ENCODE data around the gene SCIN. TPM values are rescaled to one million over a fixed set of nuclear protein-coding genes. Genes with fewer than 3 reads are reported as not detected.
A peak's percentile ranks its signal among the peaks of the same experiment; 100 is the strongest.

The SCIN gene
- total and polyA plus RNA-seq, 2 of the 8 experiments (the other 6 are each of a cell fraction or from before 2014, with no cell fraction given): 0.47 to 1.9 TPM

DNA sequence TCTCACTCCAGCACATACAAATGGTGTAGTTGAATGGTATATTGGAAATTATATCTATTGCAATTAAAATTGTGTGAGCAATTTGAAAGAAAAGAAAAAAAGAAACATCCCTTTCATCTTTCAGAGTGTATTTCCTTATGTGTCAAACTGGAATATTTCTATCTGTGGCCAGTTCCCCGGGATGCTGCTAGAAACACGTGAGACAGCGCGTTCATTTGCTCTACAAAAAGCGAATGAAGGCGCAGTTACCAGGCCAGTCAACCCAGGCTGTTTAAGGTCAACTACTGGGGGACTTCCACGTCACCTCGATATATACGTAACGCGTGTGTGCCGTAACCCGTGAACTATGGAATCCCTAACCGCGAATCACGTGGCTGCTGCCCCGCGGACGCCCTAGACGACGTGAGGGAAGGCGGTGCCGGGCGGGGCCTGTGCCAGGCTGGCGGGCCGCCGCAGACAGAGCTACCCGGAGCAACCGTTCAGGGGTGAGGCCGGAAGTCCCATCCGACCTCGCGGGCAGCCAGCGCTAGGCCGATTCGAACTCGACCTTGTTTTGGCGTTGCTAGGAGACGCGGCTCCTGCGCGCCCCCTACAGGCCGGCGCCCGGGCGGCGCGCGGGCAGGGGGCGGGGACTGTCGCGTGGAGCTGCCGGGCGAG lies 115.8 kb downstream of the SCIN start:
- 11% methylated on average over 54 of the region's 54 CpGs; no CpG with 5 or more reads in 1 of the 2 experiments for WGBS, 2 experiments (ENCODE audit: extremely low coverage in 1 of 2, insufficient coverage in 1 of 2, insufficient read length in 1 of 2, insufficient replicate concordance in 2 of 2, low coverage in 1 of 2, low lambda C conversion rate in 2 of 2, missing lambda C conversion rate in 1 of 2)
- peak overlapping the region in 2 of 4 experiments; percentile 76 to 81; a peak in 4 of 7 replicates for H3K9ac ChIP-seq (replicated peaks in 1 of 4; ENCODE audit: extremely low read depth in 1 of 4, low read depth in 3 of 4, low read length in 3 of 4)
- H2BK15ac ChIP-seq (ENCODE audit: low read length): no peak overlapping the region
- TF ChIP-seq GABPA (IDR thresholded peaks at IDR 0.05; ENCODE audit: borderline replicate concordance, insufficient read depth, low read length): no peak
- TF ChIP-seq CBX8 (IDR thresholded peaks at IDR 0.05; ENCODE audit: borderline replicate concordance, low read depth, low read length): no peak
- no peak for TF ChIP-seq RFX5 (IDR thresholded peaks at IDR 0.05; ENCODE audit: borderline replicate concordance, low read depth, low read length)
- TF ChIP-seq SIRT6 (IDR thresholded peaks at IDR 0.05; ENCODE audit: low read length): no peak
- 0 out of 2 replicates have a peak, but pooled peaks have one; percentile 11 for TF ChIP-seq BACH1 (IDR thresholded peaks at IDR 0.05; ENCODE audit: low read length)
- TF ChIP-seq ZNF274 (IDR thresholded peaks at IDR 0.05; ENCODE audit: borderline replicate concordance, extremely low read depth, low read length): no peak
- TF ChIP-seq TAF7 (optimal IDR thresholded peaks at IDR 0.05; ENCODE audit: borderline replicate concordance, low read depth, low read length): peak; percentile 34
- peak; percentile 61; the same call in 1 of the 2 replicates for TF ChIP-seq TBP (IDR thresholded peaks at IDR 0.05; ENCODE audit: low read depth, low read length)
- TF ChIP-seq POLR2AphosphoS5 (IDR thresholded peaks at IDR 0.05; ENCODE audit: low read depth, low read length): peak; percentile 47; the same call in 1 of the 2 replicates
- TF ChIP-seq SP4 (IDR thresholded peaks at IDR 0.05; ENCODE audit: low read length): no peak
- TF ChIP-seq POLR2A (IDR thresholded peaks at IDR 0.05; ENCODE audit: control extremely low read depth in 1 of 2, low read depth in 2 of 2, low read length in 2 of 2): 0 out of 3 replicates have a peak, but pooled peaks of 1 of the 2 experiments have one; percentile 52
- no peak for TF ChIP-seq HDAC2 (IDR thresholded peaks at IDR 0.05; ENCODE audit: borderline replicate concordance in 1 of 2, low read depth in 2 of 2, low read length in 2 of 2)

More for the DNA sequence above, 115.8 kb downstream of the SCIN start:
- Histone ChIP-seq H3K27ac (ENCODE audit: low read depth, low read length) (peak overlapping the region; percentile 5; the same call in 1 of the 2 replicates), H4K8ac (ENCODE audit: extremely low read depth, insufficient read depth, low read length) (peak overlapping the region; percentile 95), H4K91ac (replicated peaks; ENCODE audit: insufficient read length, low read length) (peak overlapping the region; percentile 98), H3K23ac (ENCODE audit: insufficient read length) (no peak overlapping the region), H3K27me3 (replicated peaks in 1 of 4; ENCODE audit: control insufficient read depth in 3 of 4, extremely low read depth in 1 of 4, insufficient read depth in 3 of 4, low read length in 3 of 4) (no peaks in the 10 kb centered on the region; a peak in 1 of 7 replicates), H3K14ac (ENCODE audit: insufficient read length) (no peak overlapping the region), H3K9me3 (ENCODE audit: insufficient read depth in 2 of 2, low read depth in 1 of 2, low read length in 1 of 2) (no peaks in the 10 kb centered on the region), H3K23me2 (ENCODE audit: low read depth, low read length) (no peaks in the 10 kb centered on the region; the same call in 1 of the 2 replicates), H3K56ac (replicated peaks; ENCODE audit: insufficient read length, low read depth, low read length) (no peak overlapping the region), H2AFZ (ENCODE audit: low read length) (peak overlapping the region; percentile 82), H2AK5ac (ENCODE audit: low read depth, low read length) (no peak overlapping the region), H3K18ac (ENCODE audit: extremely low read depth, low read length) (peak overlapping the region; percentile 94), H2BK5ac (ENCODE audit: low read depth, low read length) (peak overlapping the region; percentile 85), H2BK20ac (ENCODE audit: low read length) (no peak overlapping the region), H2BK12ac (ENCODE audit: low read depth, low read length) (peak overlapping the region; percentile 91; the same call in 1 of the 2 replicates), H3K79me1 (ENCODE audit: low read depth, low read length) (no peaks in the 10 kb centered on the region), H4K5ac (ENCODE audit: insufficient read length, low read depth, low read length) (peak overlapping the region; percentile 7), H3K36me3 (ENCODE audit: control insufficient read depth in 2 of 4, insufficient read depth in 4 of 4, low read length in 3 of 4) (no peaks in the 10 kb centered on the region; a peak in 1 of 8 replicates), H4K20me1 (replicated peaks in 1 of 2; ENCODE audit: control insufficient read depth in 1 of 2, insufficient read depth in 2 of 2, low read length in 2 of 2) (no peaks in the 10 kb centered on the region), H3K4me1 (replicated peaks in 1 of 4; ENCODE audit: control insufficient read depth in 3 of 4, insufficient read depth in 4 of 4, low read length in 3 of 4) (peaks cover 0 to 7% (median 3%) of the 10 kb centered on the region in 4 experiments; a peak in 4 of 7 replicates), H2BK120ac (replicated peaks; ENCODE audit: low read depth, low read length) (no peak overlapping the region), H3K4ac (replicated peaks; ENCODE audit: insufficient read length, low read depth, low read length) (no peak overlapping the region), H3K4me2 (ENCODE audit: insufficient read depth in 1 of 2, low read depth in 2 of 2, low read length in 2 of 2) (peak overlapping the region; percentile 42 to 92), H3K4me3 (ENCODE audit: extremely low read depth in 1 of 4, insufficient read depth in 2 of 4, low read depth in 3 of 4, low read length in 4 of 4) (peak overlapping the region; percentile 49 to 95 (median 88)), H3K79me2 (ENCODE audit: control insufficient read depth in 1 of 2, insufficient read depth in 2 of 2, low read length in 2 of 2) (peaks cover 0 to 36% of the 10 kb centered on the region in 2 experiments; a peak in 3 of 4 replicates)
- FAIRE-seq: no peak
- POLR2A ChIA-PET (ENCODE audit: partially characterized antibody): interaction anchor here (1.0 to 2.7 kb wide), 10 partner anchors 10 to 568 kb away, joined by 3 to 10 read pairs (median 4); no protein-coding TSS in a partner anchor
- CTCF ChIA-PET (ENCODE audit: partially characterized antibody): interaction anchor here (0.6 to 10.0 kb wide), 82 partner anchors 10 to 594 kb away, joined by 3 to 82 read pairs (median 4); no protein-coding TSS in a partner anchor
- peak; percentile 92 to 99 for DNase-seq (ENCODE audit: low read depth in 1 of 2, low spot score in 2 of 2)
